Astrocyte of the spinal cord (primary cell): ENCODE data around the gene AK1.

Source experiments
- DNase-seq: peaks from one replicate; pipeline ENCODE4 v3.0.0; 2011; ENCODE audit warnings: low read depth, low spot score
- H3K4me3 ChIP-seq: 2 replicates; pipeline ENCODE4 v1.5.1; 2011; ENCODE audit warnings: low read depth, mild to moderate bottlenecking, low read length, moderate library complexity
- in situ Hi-C: cut with HindIII; loops from 2 replicates; pipeline ENCODE4 v1.10.0; 2017; ENCODE audit warnings: low sequenced_read_pairs
- TF ChIP-seq, protein P1 (sequence below): IDR thresholded peaks from 2 replicates; pipeline ENCODE4 v1.5.1; 2012; ENCODE audit warnings: low read depth, mild to moderate bottlenecking, low read length, inconsistent platforms

AK1 gene

DNA sequence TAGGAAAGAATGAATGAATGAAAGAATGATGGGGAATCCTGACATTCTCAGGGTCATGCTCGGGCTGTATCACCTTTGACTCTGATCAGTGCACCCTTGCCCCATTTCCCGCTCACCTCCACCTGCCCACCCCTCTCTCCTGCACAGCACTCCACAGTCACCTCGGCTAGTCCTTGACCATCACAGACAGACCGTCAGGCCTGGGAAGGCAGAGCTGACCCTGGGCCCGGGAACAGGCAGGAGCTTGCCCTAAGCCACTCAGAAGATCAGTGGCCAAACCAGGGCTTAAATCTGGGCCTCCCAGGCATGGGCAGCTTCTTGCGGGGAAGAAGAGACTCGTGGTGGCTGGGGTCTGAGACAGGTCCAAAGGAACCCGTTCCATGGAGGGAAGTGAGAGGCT, 18.3 kb upstream of the AK1 start:
- no peak overlapping the region for H3K4me3 ChIP-seq
- TF ChIP-seq, protein P1, sequence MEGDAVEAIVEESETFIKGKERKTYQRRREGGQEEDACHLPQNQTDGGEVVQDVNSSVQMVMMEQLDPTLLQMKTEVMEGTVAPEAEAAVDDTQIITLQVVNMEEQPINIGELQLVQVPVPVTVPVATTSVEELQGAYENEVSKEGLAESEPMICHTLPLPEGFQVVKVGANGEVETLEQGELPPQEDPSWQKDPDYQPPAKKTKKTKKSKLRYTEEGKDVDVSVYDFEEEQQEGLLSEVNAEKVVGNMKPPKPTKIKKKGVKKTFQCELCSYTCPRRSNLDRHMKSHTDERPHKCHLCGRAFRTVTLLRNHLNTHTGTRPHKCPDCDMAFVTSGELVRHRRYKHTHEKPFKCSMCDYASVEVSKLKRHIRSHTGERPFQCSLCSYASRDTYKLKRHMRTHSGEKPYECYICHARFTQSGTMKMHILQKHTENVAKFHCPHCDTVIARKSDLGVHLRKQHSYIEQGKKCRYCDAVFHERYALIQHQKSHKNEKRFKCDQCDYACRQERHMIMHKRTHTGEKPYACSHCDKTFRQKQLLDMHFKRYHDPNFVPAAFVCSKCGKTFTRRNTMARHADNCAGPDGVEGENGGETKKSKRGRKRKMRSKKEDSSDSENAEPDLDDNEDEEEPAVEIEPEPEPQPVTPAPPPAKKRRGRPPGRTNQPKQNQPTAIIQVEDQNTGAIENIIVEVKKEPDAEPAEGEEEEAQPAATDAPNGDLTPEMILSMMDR: no peak
- DNase-seq: no peak
- in situ Hi-C loops: no loop called here

DNA sequence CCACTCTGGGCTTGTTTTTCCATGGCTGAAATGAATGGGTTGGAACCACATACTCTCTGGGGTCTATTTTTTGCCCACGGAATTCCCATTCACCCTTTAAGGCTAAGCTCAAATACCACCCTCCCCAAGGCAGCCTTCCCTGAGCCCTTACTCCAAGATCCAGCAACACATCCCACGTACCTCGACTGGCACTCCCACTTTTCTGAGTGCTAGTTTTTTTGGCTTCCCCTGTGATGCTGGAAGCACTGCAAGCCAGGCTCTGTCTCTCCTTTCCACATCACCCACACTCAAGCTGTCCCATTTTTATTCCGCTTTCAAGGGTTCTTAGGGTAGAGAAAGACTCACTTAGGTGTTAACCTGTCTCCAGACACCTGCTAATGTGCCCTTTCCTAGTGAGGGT, 15.9 kb upstream of the AK1 start:
- DNase-seq: no peak
- TF ChIP-seq, protein P1: no peak
- H3K4me3 ChIP-seq: no peak overlapping the region
- in situ Hi-C loops: no loop called here

DNA sequence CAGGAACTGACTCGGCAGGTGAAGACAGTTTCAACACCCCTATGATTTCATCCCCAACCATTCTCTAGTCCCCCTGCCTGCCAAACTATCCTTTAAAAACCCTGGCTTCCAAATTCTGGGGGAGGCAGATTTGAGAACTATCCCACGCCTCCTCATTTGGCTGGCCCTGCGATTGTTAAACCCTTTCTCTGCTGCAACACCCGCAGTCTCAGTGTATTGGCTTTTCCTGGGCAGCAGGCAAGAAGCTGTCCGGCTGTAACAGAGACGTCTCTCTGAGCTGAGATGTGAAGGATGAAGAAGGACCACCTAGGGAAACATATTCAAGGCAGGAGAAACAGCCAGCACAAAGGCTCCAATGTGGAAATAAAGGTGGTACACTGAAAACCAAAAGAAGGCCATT, 15.4 kb upstream of the AK1 start:
- no peak for DNase-seq
- TF ChIP-seq, protein P1: no peak
- no peak overlapping the region for H3K4me3 ChIP-seq
- in situ Hi-C loops: no loop called here

DNA sequence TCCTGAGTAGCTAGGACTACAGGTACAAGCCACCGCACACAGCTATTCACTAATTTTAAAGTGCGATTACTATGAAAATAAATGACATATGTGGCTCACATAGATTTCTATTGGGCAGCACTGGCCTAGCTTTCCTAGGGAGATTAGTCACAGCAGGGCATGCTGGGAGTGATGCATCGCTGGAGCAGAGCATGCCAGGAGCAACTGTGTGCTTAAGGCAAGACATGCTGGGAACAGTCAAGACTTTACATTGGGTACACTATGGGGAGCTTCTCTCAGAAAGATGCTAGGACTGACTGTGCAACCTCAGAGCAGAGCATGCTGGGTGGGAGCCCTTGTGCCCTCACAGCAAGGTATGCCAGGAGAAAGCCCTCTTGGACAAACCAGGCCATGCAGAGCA, 12.6 kb upstream of the AK1 start:
- in situ Hi-C loops: no loop called here
- H3K4me3 ChIP-seq: no peak overlapping the region
- TF ChIP-seq, protein P1: no peak

DNA sequence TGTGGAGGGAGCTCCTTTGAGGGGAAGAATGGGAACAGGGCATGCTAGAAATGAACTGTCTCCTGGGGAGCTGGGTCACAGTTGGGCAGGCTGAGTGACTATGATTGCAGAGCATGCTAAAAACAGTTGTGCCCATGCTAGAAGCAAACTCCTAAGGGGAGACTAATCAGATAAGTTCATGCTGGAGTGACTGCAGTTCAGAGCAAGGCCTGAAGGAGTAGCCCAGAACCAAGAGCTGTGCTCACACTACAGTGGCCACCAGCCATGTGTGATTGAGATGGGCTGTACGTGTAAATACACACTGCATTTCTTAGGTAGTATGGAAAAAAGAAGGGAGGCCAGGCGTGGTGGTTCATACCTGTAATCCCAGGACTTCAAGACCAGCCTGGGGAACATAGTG, 10.3 kb upstream of the AK1 start:
- TF ChIP-seq, protein P1: peak; percentile 15
- H3K4me3 ChIP-seq: no peak overlapping the region
- in situ Hi-C loops: no loop called here
- DNase-seq: no peak

More for the DNA sequence above, 12.6 kb upstream of the AK1 start:
- no peak for DNase-seq

DNA sequence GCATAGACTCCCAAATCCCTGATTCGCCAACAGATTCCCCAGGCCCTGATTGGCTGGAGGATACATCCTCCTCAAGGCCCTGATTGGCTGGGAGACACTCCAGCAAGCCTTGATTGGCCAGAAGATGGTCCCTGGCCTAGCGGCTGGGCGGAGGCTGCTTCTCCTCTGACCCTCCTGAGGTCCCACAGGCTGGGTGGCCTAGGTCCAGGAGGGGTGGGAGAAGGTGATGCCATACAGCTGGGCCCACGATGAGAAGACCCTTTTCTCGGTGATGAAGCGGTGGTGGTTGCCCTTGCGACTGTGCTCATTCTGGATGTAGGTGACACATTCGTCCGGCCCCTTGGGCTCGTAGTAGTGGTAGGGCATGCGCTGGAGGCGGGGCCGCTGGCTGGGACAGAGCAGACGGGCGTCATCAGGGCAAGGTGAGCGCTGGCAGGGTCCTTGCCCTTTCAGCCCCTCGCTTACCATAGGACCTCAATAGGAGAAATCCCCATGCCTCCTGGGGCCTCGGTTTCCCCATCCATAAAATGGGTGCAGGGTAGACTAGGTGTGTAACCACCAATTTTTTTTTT, 9.0 kb upstream of the AK1 start:
- no peak for DNase-seq
- H3K4me3 ChIP-seq: no peak overlapping the region
- TF ChIP-seq, protein P1: no peak
- in situ Hi-C loops: no loop called here
